T-cell (primary cell): Measurements from ENCODE around the gene PAQR5. TPM values are rescaled to one million over a fixed set of nuclear protein-coding genes. Genes with fewer than 3 reads are reported as not detected.

Experiments used
- ATAC-seq, 4 experiments: fragments of 200-7000 bp in 3 of 4; fragments of 150-1000 bp in 1 of 4; cut with Tn5 transposase; replicated peaks in 1 of 4; 1 replicate in 3 of 4; 2 replicates in 1 of 4; pipeline ENCODE4 v1.10.0; 2021; ENCODE audit warnings: moderate library complexity in 3 of 4, mild to moderate bottlenecking in 2 of 4, moderate number of reproducible peaks in 1 of 4
- CTCF ChIA-PET, 2 donors: fragments of 300-600 bp; sonication (Branson Sonifier 250); formaldehyde crosslinking; loops; one replicate each; lab custom pipeline; 2022; ENCODE audit warnings: antibody characterized with exemption in 2 of 2; lab: Charles Lee
- POLR2A ChIA-PET, 2 donors: fragments of 300-600 bp; sonication (Branson Sonifier 250); formaldehyde crosslinking; loops; one replicate each; lab custom pipeline; 2022; ENCODE audit warnings: antibody characterized with exemption in 2 of 2; lab: Charles Lee
- DNase-seq, 35 experiments: peaks; one replicate each; pipeline versions ENCODE4 v3.0.0 to v3.0.0-alpha.2; 2013 to 2023
- H3K27ac ChIP-seq: one replicate; pipeline ENCODE4 v1.5.1; 2013; ENCODE audit warnings: low read length
- H3K27me3 ChIP-seq, 2 experiments: replicated peaks in 1 of 2; 1 replicate in 1 of 2; 2 replicates in 1 of 2; pipeline versions ENCODE4 v1.6.1 to v1.7.0; 2013; ENCODE audit warnings: low read length in 1 of 2, mixed read lengths in 1 of 2; ENCODE audit not compliant: control insufficient read depth in 2 of 2, insufficient read depth in 2 of 2; ENCODE audit errors: extremely low read depth in 1 of 2
- H3K36me3 ChIP-seq, 2 donors: 1 replicate in 1 of 2; 2 replicates in 1 of 2; pipeline versions ENCODE4 v1.6.1 to v1.7.0; 2013; ENCODE audit warnings: low read length in 1 of 2; ENCODE audit not compliant: control insufficient read depth in 2 of 2, insufficient read depth in 1 of 2; ENCODE audit errors: extremely low read depth in 1 of 2
- H3K4me1 ChIP-seq, 2 experiments: 1 replicate in 1 of 2; 2 replicates in 1 of 2; pipeline versions ENCODE4 v1.6.1 to v1.7.0; 2013; ENCODE audit warnings: low read length in 2 of 2, mixed read lengths in 1 of 2; ENCODE audit not compliant: insufficient read depth in 2 of 2, control insufficient read depth in 1 of 2; ENCODE audit errors: extremely low read depth in 1 of 2
- H3K4me3 ChIP-seq, 2 donors: 1 replicate in 1 of 2; 2 replicates in 1 of 2; pipeline versions ENCODE4 v1.5.1 to v1.7.0; 2013; ENCODE audit warnings: mild to moderate bottlenecking in 2 of 2, low read length in 1 of 2, moderate library complexity in 1 of 2; ENCODE audit not compliant: control insufficient read depth in 1 of 2; ENCODE audit errors: extremely low read depth in 1 of 2
- H3K9me3 ChIP-seq: 2 replicates; pipeline ENCODE4 v1.7.0; 2013
- H3K27ac Mint-ChIP-seq, 2 donors: one replicate each; pipeline ENCODE4 v1.8.0; 2020 to 2021; ENCODE audit warnings: mild to moderate bottlenecking in 2 of 2, mixed read lengths in 2 of 2
- H3K27me3 Mint-ChIP-seq, 2 donors: one replicate each; pipeline ENCODE4 v1.8.0; 2021 to 2022; ENCODE audit warnings: mixed read lengths in 2 of 2
- H3K36me3 Mint-ChIP-seq: one replicate; pipeline ENCODE4 v1.8.0; 2021; ENCODE audit warnings: mixed read lengths
- H3K4me1 Mint-ChIP-seq, 3 donors: one replicate each; pipeline ENCODE4 v1.8.0; 2020 to 2022; ENCODE audit warnings: mixed read lengths in 3 of 3, mild to moderate bottlenecking in 1 of 3
- H3K4me3 Mint-ChIP-seq, 3 donors: one replicate each; pipeline ENCODE4 v1.8.0; 2020 to 2022; ENCODE audit warnings: mild to moderate bottlenecking in 3 of 3, mixed read lengths in 3 of 3, moderate library complexity in 3 of 3
- H3K9me3 Mint-ChIP-seq, 3 donors: one replicate each; pipeline ENCODE4 v1.8.0; 2020 to 2022; ENCODE audit warnings: mixed read lengths in 3 of 3
- WGBS: methylation state at CpG from one replicate; pipeline ENCODE4 v1.1.5; 2013; ENCODE audit warnings: missing lambda C conversion rate; ENCODE audit not compliant: insufficient coverage; 5-methylcytosine and 5-hydroxymethylcytosine counted together
- total RNA-seq, 35 experiments: library from RNA in 6 of 35; stranded (reverse) in 6 of 35; fragments of 120-200 nt in 1 of 35; gene quantifications; one replicate each; pipeline versions ENCODE4 v1.2.1 to v1.2.4 and lab custom pipeline; 2013 to 2026

The PAQR5 gene
- total RNA-seq, 5 donors from 2014 or later (not counting 1 experiment from before 2014, with no cell fraction given) = 0.03 to 0.07 (median 0.06) TPM; not detected in 2

- no peak overlapping the region for H3K4me3 ChIP-seq
- Mint-ChIP-seq H3K36me3 (no peaks in the 10 kb centered on the region), H3K4me1 (no peaks in the 10 kb centered on the region), H3K4me3 (no peak overlapping the region), H3K27me3 (peaks cover 4 to 23% of the 10 kb centered on the region in 2 donors), H3K9me3 (no peaks in the 10 kb centered on the region), H3K27ac (no peak overlapping the region)
- no CpG with 5 or more reads among the region's 3 CpGs for WGBS
- H3K4me1 ChIP-seq = no peaks in the 10 kb centered on the region
- H3K9me3 ChIP-seq = no peaks in the 10 kb centered on the region
- H3K36me3 ChIP-seq = no peaks in the 10 kb centered on the region
- H3K27ac ChIP-seq = no peak overlapping the region
- DNase-seq (no peak), ATAC-seq (no peak)
- ChIA-PET CTCF (no interaction called here), POLR2A (interaction anchor here in 1 of 2 donors (0.6 kb wide), 1 partner anchor 76 kb away, joined by 5 read pairs; no protein-coding TSS in a partner anchor)
- H3K27me3 ChIP-seq = peaks cover 0 to 11% of the 10 kb centered on the region in 2 experiments
Measured at GRCh38 chr15:69405110-69405509, 106.4 kb downstream of the PAQR5 start.

DNA sequence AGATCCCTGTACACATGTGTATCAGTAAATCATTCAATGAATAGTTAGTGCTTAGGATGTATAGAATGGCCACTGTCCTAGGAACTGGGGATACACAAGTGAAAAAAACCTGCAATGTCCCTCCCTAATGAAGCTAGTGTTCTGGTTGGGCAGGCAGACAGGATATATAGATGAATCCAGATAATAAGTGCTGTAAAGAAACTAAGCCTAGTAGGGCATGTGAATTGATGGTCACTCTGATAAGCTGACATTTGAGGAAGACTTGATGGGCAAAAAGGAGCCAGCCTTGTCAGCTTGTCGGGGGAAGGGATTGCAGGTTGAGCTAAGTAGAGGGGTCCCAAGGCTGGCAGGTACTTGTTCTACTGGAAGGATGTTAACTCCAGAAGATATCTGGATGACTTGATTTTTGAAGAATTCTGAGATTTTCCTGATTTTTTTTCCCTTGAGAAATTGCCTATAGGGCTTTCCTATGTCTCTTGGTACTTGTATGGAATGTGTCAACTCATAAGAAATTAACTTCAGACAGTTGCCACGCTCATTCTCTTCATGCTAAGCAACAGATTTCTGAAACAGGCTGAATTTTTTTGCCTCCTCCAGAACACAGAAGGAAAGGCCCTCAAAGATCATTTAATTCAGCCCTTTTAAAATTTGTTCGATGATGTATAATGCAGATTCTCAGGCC is 109.1 kb downstream of the PAQR5 start:
- no peak overlapping the region for H3K27ac Mint-ChIP-seq
- Histone ChIP-seq H3K27me3 (peaks cover 0 to 8% of the 10 kb centered on the region in 2 experiments), H3K4me3 (no peak overlapping the region), H3K4me1 (no peaks in the 10 kb centered on the region), H3K27ac (no peak overlapping the region), H3K36me3 (no peaks in the 10 kb centered on the region), H3K9me3 (no peaks in the 10 kb centered on the region)
- no peak for DNase-seq
- ATAC-seq = no peak
- H3K4me1 Mint-ChIP-seq = no peaks in the 10 kb centered on the region
- CTCF ChIA-PET = interaction anchor here in 1 of 2 donors (0.7 kb wide), 1 partner anchor 35 kb away, joined by 3 read pairs; no protein-coding TSS in a partner anchor
- H3K27me3 Mint-ChIP-seq = peaks cover 4 to 23% of the 10 kb centered on the region in 2 donors
- POLR2A ChIA-PET = interaction anchor here in 1 of 2 donors (0.6 kb wide), 1 partner anchor 237 kb away, joined by 3 read pairs; no protein-coding TSS in a partner anchor
- no peaks in the 10 kb centered on the region for H3K9me3 Mint-ChIP-seq
- WGBS = 90% methylated on average over 2 of the region's 3 CpGs
- no peak overlapping the region for H3K4me3 Mint-ChIP-seq
- no peaks in the 10 kb centered on the region for H3K36me3 Mint-ChIP-seq

GRCh38 chr15:69408841-69409240 is 110.1 kb downstream of the PAQR5 start:
- peaks cover 0 to 4% of the 10 kb centered on the region in 2 experiments for H3K4me1 ChIP-seq
- peaks cover 4 to 23% of the 10 kb centered on the region in 2 donors for H3K27me3 Mint-ChIP-seq
- H3K9me3 ChIP-seq = no peaks in the 10 kb centered on the region
- H3K27me3 ChIP-seq = peaks cover 0 to 12% of the 10 kb centered on the region in 2 experiments
- H3K4me3 Mint-ChIP-seq = no peak overlapping the region
- ChIA-PET POLR2A (interaction anchor here in 1 of 2 donors (0.6 kb wide), 2 partner anchors 40 to 238 kb away, joined by 3 read pairs; no protein-coding TSS in a partner anchor), CTCF (no interaction called here)
- H3K4me3 ChIP-seq = no peak overlapping the region
- no peak for ATAC-seq
- no peaks in the 10 kb centered on the region for H3K36me3 ChIP-seq
- DNase-seq = no peak
- H3K36me3 Mint-ChIP-seq = no peaks in the 10 kb centered on the region
- H3K27ac ChIP-seq = no peak overlapping the region
- peaks cover under 1 to 4% (median 3%) of the 10 kb centered on the region in 3 donors for H3K4me1 Mint-ChIP-seq
- H3K27ac Mint-ChIP-seq = no peak overlapping the region
- H3K9me3 Mint-ChIP-seq = no peaks in the 10 kb centered on the region
- WGBS = no CpG with 5 or more reads among the region's 3 CpGs

GRCh38 chr15:69410248-69410874 is 111.6 kb downstream of the PAQR5 start:
- no peaks in the 10 kb centered on the region for H3K36me3 ChIP-seq
- H3K27ac ChIP-seq = no peak overlapping the region
- H3K36me3 Mint-ChIP-seq = no peaks in the 10 kb centered on the region
- 53% methylated on average over 8 of the region's 9 CpGs for WGBS
- DNase-seq (no peak), ATAC-seq (no peak)
- no peaks in the 10 kb centered on the region for H3K9me3 ChIP-seq
- ChIA-PET CTCF (no interaction called here), POLR2A (no interaction called here)
- no peak overlapping the region for H3K4me3 Mint-ChIP-seq
- H3K9me3 Mint-ChIP-seq = no peaks in the 10 kb centered on the region
- peaks cover 0 to 12% of the 10 kb centered on the region in 2 experiments for H3K4me1 ChIP-seq
- H3K4me1 Mint-ChIP-seq = peaks cover 6 to 15% (median 9%) of the 10 kb centered on the region in 3 donors
- no peak overlapping the region for H3K27ac Mint-ChIP-seq
- H3K27me3 Mint-ChIP-seq = peaks cover 7 to 13% of the 10 kb centered on the region in 2 donors
- H3K27me3 ChIP-seq = peaks cover 0 to 21% of the 10 kb centered on the region in 2 experiments
- no peak overlapping the region for H3K4me3 ChIP-seq

DNA sequence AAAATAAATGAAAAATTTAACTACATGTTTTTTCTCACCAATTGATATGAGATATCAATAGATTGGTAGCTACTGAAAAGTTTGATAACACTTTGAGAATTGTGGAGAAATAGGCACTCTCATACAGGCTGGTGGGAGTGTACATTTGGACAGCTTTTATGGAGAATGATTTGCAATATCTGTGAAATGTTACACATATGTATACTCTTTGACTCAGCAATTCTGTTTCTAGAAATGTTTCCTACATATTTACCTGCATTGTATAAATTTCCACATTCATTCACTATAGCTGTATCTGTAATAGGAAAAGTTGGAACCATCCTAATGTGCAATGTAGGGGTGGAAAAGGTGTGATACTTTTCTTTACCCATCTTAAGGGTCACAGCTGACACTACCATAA is 113.6 kb downstream of the PAQR5 start:
- DNase-seq (no peak), ATAC-seq (no peak)
- no peak overlapping the region for H3K4me3 ChIP-seq
- H3K4me1 Mint-ChIP-seq = peaks cover 6 to 18% (median 10%) of the 10 kb centered on the region in 3 donors
- H3K27ac ChIP-seq = no peak overlapping the region
- H3K27me3 ChIP-seq = peaks cover 0 to 18% of the 10 kb centered on the region in 2 experiments
- no peak overlapping the region for H3K27ac Mint-ChIP-seq
- no peaks in the 10 kb centered on the region for H3K9me3 Mint-ChIP-seq
- CTCF ChIA-PET = no interaction called here
- peaks cover 0 to 12% of the 10 kb centered on the region in 2 experiments for H3K4me1 ChIP-seq
- H3K27me3 Mint-ChIP-seq = peaks cover 9 to 10% of the 10 kb centered on the region in 2 donors
- H3K36me3 Mint-ChIP-seq = no peaks in the 10 kb centered on the region
- no peak overlapping the region for H3K4me3 Mint-ChIP-seq
- H3K9me3 ChIP-seq = no peaks in the 10 kb centered on the region
- no peaks in the 10 kb centered on the region for H3K36me3 ChIP-seq
- POLR2A ChIA-PET = no interaction called here

GRCh38 chr15:69412701-69413100 is 114.0 kb downstream of the PAQR5 start:
- Mint-ChIP-seq H3K27ac (no peak overlapping the region), H3K9me3 (no peaks in the 10 kb centered on the region), H3K4me1 (peaks cover 6 to 21% (median 10%) of the 10 kb centered on the region in 3 donors), H3K27me3 (peaks cover 7 to 9% of the 10 kb centered on the region in 2 donors), H3K4me3 (no peak overlapping the region), H3K36me3 (no peaks in the 10 kb centered on the region)
- no peak for DNase-seq
- no peak overlapping the region for H3K27ac ChIP-seq
- no peaks in the 10 kb centered on the region for H3K36me3 ChIP-seq
- H3K4me1 ChIP-seq = peaks cover 0 to 12% of the 10 kb centered on the region in 2 experiments
- ChIA-PET POLR2A (no interaction called here), CTCF (no interaction called here)
- WGBS = 40% methylated on average over 1 of the region's 1 CpG
- peaks cover 0 to 18% of the 10 kb centered on the region in 2 experiments for H3K27me3 ChIP-seq
- no peaks in the 10 kb centered on the region for H3K9me3 ChIP-seq
- no peak for ATAC-seq
- no peak overlapping the region for H3K4me3 ChIP-seq
